Panc1 (cell line): Measurements from ENCODE around the gene TK2.

Experiments
- CTCF ChIP-seq: fragments of 450-650 bp; IDR thresholded peaks from 2 replicates; pipeline ENCODE4 v1.5.1; 2017; ENCODE audit warnings: mild to moderate bottlenecking
- POLR2AphosphoS5 ChIP-seq: IDR thresholded peaks from 2 replicates; pipeline ENCODE4 v1.6.1; 2012; ENCODE audit warnings: mild to moderate bottlenecking, low read depth, low read length, moderate library complexity
- REST ChIP-seq, 2 experiments: IDR thresholded peaks; 2 replicates each; pipeline ENCODE4 v1.6.1; 2011 to 2012; ENCODE audit warnings: low read depth in 2 of 2, control low read depth in 1 of 2, low read length in 1 of 2, mild to moderate bottlenecking in 1 of 2, moderate library complexity in 1 of 2; ENCODE audit not compliant: insufficient read depth in 1 of 2
- SIN3A ChIP-seq: IDR thresholded peaks from 2 replicates; pipeline ENCODE4 v1.6.1; 2012; ENCODE audit warnings: low read depth, mild to moderate bottlenecking, low read length, moderate library complexity, borderline replicate concordance; ENCODE audit not compliant: insufficient read depth
- TCF7L2 ChIP-seq: IDR thresholded peaks from 2 replicates; pipeline ENCODE4 v1.6.1; 2011; ENCODE audit warnings: mild to moderate bottlenecking, low read depth, low read length, inconsistent platforms

- TF ChIP-seq POLR2AphosphoS5 (no peak), TCF7L2 (no peak), REST (IDR thresholded peaks at IDR 0.05; ENCODE audit: insufficient read depth in 1 of 2, low read depth in 2 of 2, low read length in 1 of 2) (no peak), CTCF (no peak), SIN3A (no peak)
Measured at GRCh38 chr16:66591018-66591417, 41.1 kb upstream of the TK2 start.
